GM04503 (cell line): ENCODE results near the gene ZFHX3.
A peak's percentile ranks its signal among the peaks of the same experiment; 100 is the strongest.

Experiments
- DNase-seq: peaks from one replicate; pipeline ENCODE4 v3.0.0-alpha.2; 2012; ENCODE audit warnings: low read depth

ZFHX3 gene

DNA sequence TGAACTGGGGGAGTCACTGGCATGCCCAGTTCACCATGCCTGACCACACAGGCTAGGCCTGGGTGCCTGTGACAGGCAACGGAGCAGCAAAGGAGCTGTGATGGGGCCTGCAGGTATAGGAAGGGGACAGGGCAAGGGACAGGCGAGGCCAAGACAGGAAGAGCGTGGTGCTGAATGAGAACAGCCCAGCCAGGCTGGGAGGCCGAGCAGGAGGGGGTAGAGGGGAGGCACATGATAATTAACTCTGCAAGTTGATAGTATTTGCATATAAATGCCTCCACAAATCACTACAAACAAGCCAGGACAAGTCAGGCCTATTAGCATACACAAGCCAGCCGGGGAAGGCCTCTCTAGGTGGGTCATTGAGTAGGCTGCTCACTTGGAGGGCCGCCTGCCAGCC is 7.8 kb downstream of the ZFHX3 start:
- no peak for DNase-seq

DNA sequence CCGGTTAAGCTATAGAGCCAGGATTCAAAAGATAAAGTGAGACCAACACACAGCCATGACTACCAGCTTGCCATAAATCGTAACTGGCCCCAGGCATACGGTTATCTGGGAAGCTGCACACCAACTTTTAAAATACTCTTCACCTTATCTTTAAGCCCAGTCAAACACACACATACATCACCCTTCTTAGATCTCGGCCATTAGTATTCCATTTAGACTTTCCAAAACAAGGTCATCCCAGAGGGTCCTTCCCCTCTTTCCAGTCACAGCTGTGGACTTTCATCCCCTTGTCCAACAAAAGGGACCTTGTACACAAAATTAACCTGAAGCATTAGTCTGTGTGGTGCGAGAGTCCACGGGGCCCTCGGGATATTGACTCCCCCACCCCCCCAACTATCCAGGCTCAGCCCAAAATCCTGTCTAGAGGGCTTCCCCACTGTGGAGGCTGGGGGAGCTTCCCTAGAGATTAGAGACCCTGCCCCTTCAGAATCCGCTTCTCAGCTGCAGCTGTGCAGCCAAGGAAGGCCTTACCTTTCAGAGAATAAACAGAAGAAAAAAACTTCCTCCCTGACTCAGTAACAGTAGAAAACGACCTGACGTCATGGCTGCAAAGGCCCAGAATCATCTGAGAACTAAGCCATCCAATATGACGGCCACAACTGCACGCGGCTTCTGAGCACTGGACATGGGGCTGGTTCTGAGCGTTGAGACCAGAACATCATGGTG is 9.9 kb downstream of the ZFHX3 start:
- DNase-seq, result no peak

- DNase-seq, result no peak
These were observed 10.6 kb downstream of the ZFHX3 start for GRCh38 chr16:73037331-73037745.

GRCh38 chr16:73036074-73036826 is 11.7 kb downstream of the ZFHX3 start:
- no peak for DNase-seq

DNA sequence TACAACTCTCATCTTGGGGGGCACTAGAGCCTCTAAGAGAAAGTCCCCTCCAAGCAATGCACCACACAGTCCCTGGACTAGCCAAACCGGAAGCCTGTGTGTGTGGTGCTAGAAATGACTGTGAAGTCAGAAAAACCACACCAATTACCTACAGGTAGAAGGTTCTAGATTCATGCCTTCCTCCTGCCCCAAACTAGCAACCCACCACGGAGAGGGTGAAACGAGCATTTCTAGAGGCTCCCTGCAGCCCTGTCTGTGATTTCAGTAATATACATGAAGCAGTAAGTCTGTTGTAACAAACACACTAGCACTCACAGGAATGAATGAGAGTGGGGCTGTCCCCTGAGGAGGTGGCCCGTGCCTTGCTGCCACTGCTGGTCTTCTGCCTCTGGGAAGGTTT is 13.6 kb downstream of the ZFHX3 start:
- no peak for DNase-seq

DNA sequence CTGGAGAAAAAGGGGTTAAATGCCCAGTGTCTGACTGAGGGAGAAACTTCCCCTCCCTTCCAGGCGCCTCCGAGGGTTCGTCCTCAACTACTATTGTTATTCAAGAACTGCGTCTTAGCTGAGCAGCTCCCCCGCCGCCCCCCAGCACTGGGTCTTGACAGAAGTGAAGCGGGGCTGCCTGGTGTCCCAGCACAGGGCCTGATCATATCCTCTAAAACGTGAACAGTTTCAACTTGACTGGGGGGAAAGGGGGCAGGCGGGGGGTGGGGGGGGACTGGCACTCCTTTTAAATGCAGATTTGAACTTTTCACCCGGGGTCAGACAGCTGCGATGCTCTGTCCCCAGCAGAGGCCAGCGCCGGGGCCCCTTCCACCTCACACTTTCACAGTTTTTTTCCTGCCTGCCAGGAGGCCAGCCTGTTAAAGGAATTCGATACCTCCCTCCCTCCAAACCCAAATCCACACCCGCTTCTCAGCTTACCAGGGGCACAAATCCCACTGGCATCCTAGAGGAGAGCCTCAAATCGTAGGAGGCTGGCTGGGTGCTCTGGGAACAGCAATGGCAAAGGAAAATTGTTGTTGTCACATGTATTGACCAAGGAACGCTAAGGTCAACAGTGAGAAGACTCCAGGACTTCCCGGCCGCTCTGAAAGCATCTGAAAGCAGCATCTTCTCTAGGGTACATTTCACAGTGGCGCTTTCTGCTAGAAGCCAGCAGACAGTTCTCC is 14.5 kb downstream of the ZFHX3 start:
- no peak for DNase-seq

DNA sequence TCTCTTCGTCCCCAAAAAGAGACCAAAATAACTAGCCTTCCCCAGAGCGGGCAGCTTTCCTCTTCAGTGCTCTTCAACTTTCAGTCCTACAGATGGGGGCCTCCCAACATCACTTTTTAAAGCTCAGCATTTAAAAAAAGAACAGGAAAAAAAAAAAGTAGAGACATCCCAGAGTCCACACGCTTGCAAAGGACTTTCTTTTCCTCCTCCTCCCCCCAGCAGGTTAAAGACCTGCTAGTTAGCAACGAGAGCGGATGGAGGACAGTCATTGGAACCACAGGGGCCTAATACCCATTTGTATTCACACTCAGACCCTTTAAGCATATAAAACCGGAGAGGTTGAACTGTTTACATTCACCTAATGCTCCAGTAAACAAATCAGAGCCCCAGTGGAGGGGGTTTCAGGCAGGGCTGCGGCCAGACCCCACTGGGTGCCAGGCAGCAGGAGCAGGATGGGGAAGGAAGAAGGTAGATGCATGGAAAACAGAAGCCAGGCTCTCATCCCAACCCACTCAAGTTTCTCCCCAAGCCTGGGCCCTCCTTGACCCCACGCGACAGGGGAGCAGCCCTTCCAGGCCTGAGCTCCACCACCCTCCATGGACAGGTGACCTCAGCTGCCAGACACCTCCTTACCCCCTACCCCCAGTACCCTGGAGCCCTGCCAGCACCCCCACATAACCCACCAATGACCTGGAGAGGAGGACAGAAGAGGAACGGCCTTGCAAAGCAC is 15.2 kb downstream of the ZFHX3 start:
- no peak for DNase-seq

GRCh38 chr16:73031984-73032383 is 15.9 kb downstream of the ZFHX3 start:
- DNase-seq, result no peak

DNA sequence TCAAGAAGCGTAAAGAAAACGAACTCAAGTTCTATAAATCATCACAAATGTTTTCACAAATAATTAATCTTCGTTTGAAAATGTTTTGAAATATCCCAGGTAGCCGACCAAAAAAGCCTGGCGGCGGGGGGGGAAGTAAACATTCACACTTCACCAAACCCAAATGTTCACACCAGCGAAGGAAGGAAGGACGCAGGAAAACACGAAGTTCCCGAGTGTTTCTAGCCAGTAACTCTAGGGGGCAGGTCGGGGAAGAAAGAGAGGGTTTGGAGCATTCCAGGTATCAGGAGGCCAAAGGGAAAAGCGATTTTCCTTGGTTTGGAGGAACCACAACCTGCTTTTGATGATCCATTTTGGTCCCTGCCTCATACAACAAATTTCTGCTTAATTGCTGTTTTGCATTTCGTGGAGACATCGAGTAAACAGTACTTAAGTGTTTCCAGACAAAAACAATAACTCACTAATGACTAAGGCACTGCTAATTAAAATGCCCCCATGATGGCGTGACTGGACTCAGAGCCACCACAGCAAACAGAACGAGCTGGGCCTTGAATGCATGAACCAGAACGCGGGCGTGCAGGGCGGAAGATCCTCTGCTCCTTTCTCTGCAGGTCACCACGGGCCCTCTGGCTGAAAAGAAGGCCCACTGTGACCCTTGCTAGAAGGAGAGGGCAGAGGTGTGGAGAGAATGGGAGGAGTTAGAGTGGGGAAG is 16.6 kb downstream of the ZFHX3 start:
- DNase-seq, result peak; percentile 75

- DNase-seq, result no peak
These were observed 19.1 kb downstream of the ZFHX3 start for GRCh38 chr16:73028721-73029361.

DNA sequence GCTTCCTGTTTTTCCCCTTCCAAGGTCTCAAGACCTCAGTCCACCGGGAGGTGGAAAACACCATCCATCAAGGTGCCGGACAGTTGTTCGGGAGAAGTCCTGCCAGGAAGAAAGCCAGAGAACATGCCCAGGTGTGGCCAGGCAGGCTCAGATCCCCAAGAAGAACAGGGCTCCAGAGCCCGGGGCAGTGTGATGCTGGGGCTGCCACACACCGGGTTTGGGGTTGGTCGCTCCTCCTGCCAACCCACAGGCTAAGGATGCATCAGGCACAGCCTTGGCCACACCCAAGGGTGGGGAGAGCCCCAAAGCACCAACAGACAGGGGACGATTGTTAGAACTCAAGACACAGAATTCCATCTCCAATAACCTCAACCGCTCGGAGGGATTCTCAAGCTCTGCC is 19.7 kb downstream of the ZFHX3 start:
- no peak for DNase-seq

GRCh38 chr16:73027685-73028111 is 20.2 kb downstream of the ZFHX3 start:
- no peak for DNase-seq

GRCh38 chr16:73026754-73027684 is 20.9 kb downstream of the ZFHX3 start:
- DNase-seq, result no peak

DNA sequence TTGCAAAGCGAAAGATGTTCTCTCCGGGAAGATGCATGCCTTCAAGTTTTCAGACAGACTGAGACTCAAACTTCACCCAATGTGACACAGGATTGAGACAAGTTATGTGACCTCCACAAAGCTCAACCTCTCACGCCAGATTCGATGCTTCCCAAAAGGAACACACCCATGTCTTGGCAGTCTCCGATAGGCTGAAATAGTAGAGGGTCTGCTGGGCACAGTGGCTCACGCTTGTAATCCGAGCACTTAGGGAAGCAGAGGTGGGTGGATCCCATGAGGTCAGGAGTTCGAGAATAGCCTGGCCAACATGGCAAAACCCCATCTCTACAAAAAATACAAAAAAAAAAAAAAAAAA is 22.1 kb downstream of the ZFHX3 start:
- no peak for DNase-seq

- DNase-seq, result no peak
These were observed 22.6 kb downstream of the ZFHX3 start for GRCh38 chr16:73025151-73025855.

DNA sequence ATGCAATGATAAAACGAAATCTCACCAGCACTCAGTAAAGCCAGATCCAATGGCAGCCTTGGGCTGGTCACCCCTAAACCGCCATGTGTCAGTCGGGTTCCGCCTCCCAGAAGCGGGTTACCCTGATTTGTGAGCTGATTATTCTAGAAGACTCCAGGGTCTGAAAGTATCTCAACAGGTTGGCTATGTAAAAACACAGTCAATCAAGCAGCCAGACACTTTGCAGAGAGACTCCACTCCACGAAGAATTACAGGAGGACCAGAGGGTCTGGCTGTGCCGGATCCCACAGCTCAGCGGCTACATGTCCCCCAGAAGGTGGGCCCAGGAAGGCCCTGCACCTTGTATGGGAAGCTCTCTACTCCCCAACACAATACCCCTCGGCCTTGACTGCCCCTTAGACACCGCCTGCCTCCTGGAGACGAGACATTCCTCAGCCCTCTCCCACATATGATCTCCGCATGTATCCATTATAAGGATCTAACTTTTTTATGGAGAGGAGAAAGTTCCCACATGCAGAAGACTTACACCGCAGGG is 23.3 kb downstream of the ZFHX3 start:
- DNase-seq, result no peak

GRCh38 chr16:73023752-73024570 is 24.0 kb downstream of the ZFHX3 start:
- no peak for DNase-seq

GRCh38 chr16:73023320-73023719 is 24.6 kb downstream of the ZFHX3 start:
- DNase-seq, result no peak
